ENCODE results near the gene SMARCD1.
"Not testable (repeated sequence)": the region's sequence is repeated elsewhere in the genome, so short reads cannot be mapped to it uniquely, and the experiment has no call there.

Gene SMARCD1

GRCh38 chr12:50129290-50129689 lies 44.1 kb downstream of the SMARCD1 start:
- H3K4me1 ChIP-seq (ENCODE audit: insufficient read depth, poor library complexity, severe bottlenecking): no peaks in the 10 kb centered on the region
- no peaks in the 10 kb centered on the region for H3K9me3 ChIP-seq (ENCODE audit: severe bottlenecking)
- no peak overlapping the region for H3K4me3 ChIP-seq (ENCODE audit: severe bottlenecking)
- no peak for TF ChIP-seq CTCF (IDR thresholded peaks at IDR 0.05; ENCODE audit: poor library complexity, severe bottlenecking)
- DNase-seq (ENCODE audit: low spot score) (no peak), ATAC-seq (ENCODE audit: low read depth) (no peak)
- no peaks in the 10 kb centered on the region for H3K27me3 ChIP-seq (ENCODE audit: insufficient read depth, poor library complexity, severe bottlenecking)
- H3K36me3 ChIP-seq (ENCODE audit: low read depth): peaks cover 56% of the 10 kb centered on the region
- no peak overlapping the region for H3K27ac ChIP-seq (ENCODE audit: poor library complexity, severe bottlenecking)

GRCh38 chr12:50132505-50133135 lies 47.5 kb downstream of the SMARCD1 start:
- H3K4me3 ChIP-seq (ENCODE audit: severe bottlenecking): no peak overlapping the region
- H3K9me3 ChIP-seq (ENCODE audit: severe bottlenecking): no peaks in the 10 kb centered on the region
- DNase-seq (ENCODE audit: low spot score) (no peak), ATAC-seq (ENCODE audit: low read depth) (no peak)
- H3K27ac ChIP-seq (ENCODE audit: poor library complexity, severe bottlenecking): no peak overlapping the region
- no peaks in the 10 kb centered on the region for H3K27me3 ChIP-seq (ENCODE audit: insufficient read depth, poor library complexity, severe bottlenecking)
- peak; percentile 57 for TF ChIP-seq CTCF (IDR thresholded peaks at IDR 0.05; ENCODE audit: poor library complexity, severe bottlenecking)
- peaks cover 73% of the 10 kb centered on the region for H3K36me3 ChIP-seq (ENCODE audit: low read depth)
- no peaks in the 10 kb centered on the region for H3K4me1 ChIP-seq (ENCODE audit: insufficient read depth, poor library complexity, severe bottlenecking)

- H3K9me3 ChIP-seq (ENCODE audit: severe bottlenecking): no peaks in the 10 kb centered on the region
- H3K27me3 ChIP-seq (ENCODE audit: insufficient read depth, poor library complexity, severe bottlenecking): no peaks in the 10 kb centered on the region
- H3K4me3 ChIP-seq (ENCODE audit: severe bottlenecking): no peak overlapping the region
- no peak overlapping the region for H3K27ac ChIP-seq (ENCODE audit: poor library complexity, severe bottlenecking)
- no peak for ATAC-seq (ENCODE audit: low read depth)
- H3K36me3 ChIP-seq (ENCODE audit: low read depth): peaks cover 45% of the 10 kb centered on the region
- no peak for DNase-seq (ENCODE audit: low spot score)
- no peaks in the 10 kb centered on the region for H3K4me1 ChIP-seq (ENCODE audit: insufficient read depth, poor library complexity, severe bottlenecking)
- no peak for TF ChIP-seq CTCF (IDR thresholded peaks at IDR 0.05; ENCODE audit: poor library complexity, severe bottlenecking)
Measured at GRCh38 chr12:50142993-50143392, 57.9 kb downstream of the SMARCD1 start.

- no peak for DNase-seq (ENCODE audit: low spot score)
- no peak for ATAC-seq (ENCODE audit: low read depth)
- no peak overlapping the region for H3K4me3 ChIP-seq (ENCODE audit: severe bottlenecking)
- H3K36me3 ChIP-seq (ENCODE audit: low read depth): peaks cover 25% of the 10 kb centered on the region
- no peak for TF ChIP-seq CTCF (IDR thresholded peaks at IDR 0.05; ENCODE audit: poor library complexity, severe bottlenecking)
- H3K27me3 ChIP-seq (ENCODE audit: insufficient read depth, poor library complexity, severe bottlenecking): no peaks in the 10 kb centered on the region
- H3K4me1 ChIP-seq (ENCODE audit: insufficient read depth, poor library complexity, severe bottlenecking): no peaks in the 10 kb centered on the region
- no peak overlapping the region for H3K27ac ChIP-seq (ENCODE audit: poor library complexity, severe bottlenecking)
- H3K9me3 ChIP-seq (ENCODE audit: severe bottlenecking): no peaks in the 10 kb centered on the region
Measured at GRCh38 chr12:50145439-50145838, 60.3 kb downstream of the SMARCD1 start.

GRCh38 chr12:50147281-50147680 lies 62.1 kb downstream of the SMARCD1 start:
- Histone ChIP-seq H3K36me3 (ENCODE audit: low read depth) (peaks cover 18% of the 10 kb centered on the region), H3K4me3 (ENCODE audit: severe bottlenecking) (no peak overlapping the region), H3K9me3 (ENCODE audit: severe bottlenecking) (no peaks in the 10 kb centered on the region), H3K27ac (ENCODE audit: poor library complexity, severe bottlenecking) (no peak overlapping the region), H3K27me3 (ENCODE audit: insufficient read depth, poor library complexity, severe bottlenecking) (no peaks in the 10 kb centered on the region), H3K4me1 (ENCODE audit: insufficient read depth, poor library complexity, severe bottlenecking) (no peaks in the 10 kb centered on the region)
- no peak for TF ChIP-seq CTCF (IDR thresholded peaks at IDR 0.05; ENCODE audit: poor library complexity, severe bottlenecking)
- ATAC-seq (ENCODE audit: low read depth): no peak
- no peak for DNase-seq (ENCODE audit: low spot score)

GRCh38 chr12:50148011-50148410 lies 62.9 kb downstream of the SMARCD1 start:
- not testable (repeated sequence) for H3K27me3 ChIP-seq (ENCODE audit: insufficient read depth, poor library complexity, severe bottlenecking); H3K4me1 ChIP-seq (ENCODE audit: insufficient read depth, poor library complexity, severe bottlenecking); ATAC-seq (ENCODE audit: low read depth); H3K4me3 ChIP-seq (ENCODE audit: severe bottlenecking); H3K27ac ChIP-seq (ENCODE audit: poor library complexity, severe bottlenecking); H3K9me3 ChIP-seq (ENCODE audit: severe bottlenecking); DNase-seq (ENCODE audit: low spot score)
- peaks cover 13% of the 10 kb centered on the region for H3K36me3 ChIP-seq (ENCODE audit: low read depth)
